Measurements from ENCODE around the gene PCDHB2.
"Not testable (repeated sequence)": the region's sequence is repeated elsewhere in the genome, so short reads cannot be mapped to it uniquely, and the experiment has no call there.

The PCDHB2 gene

GRCh38 chr5:141094481-141095262 is at the start of gene PCDHB2:
Gene PCDHB2, plus strand, starts transcription at chr5:141094615. Its CDS starts 176 bp downstream, at chr5:141094791.
- no peak for DNase-seq (ENCODE audit: low read depth in 2 of 2)

- DNase-seq (ENCODE audit: low read depth in 2 of 2), result no peak
Measured at GRCh38 chr5:141050622-141051520, 43.5 kb upstream of the PCDHB2 start, which contains the start of gene PCDHB1. Gene PCDHB1, plus strand, starts transcription at chr5:141051374. Its CDS starts 97 bp downstream, at chr5:141051471.

- DNase-seq (ENCODE audit: low read depth in 2 of 2), result no peak
Measured at GRCh38 chr5:141051521-141051866, 42.9 kb upstream of the PCDHB2 start.

GRCh38 chr5:141077826-141078225 is 16.6 kb upstream of the PCDHB2 start:
- DNase-seq (ENCODE audit: low read depth in 2 of 2), result no peak

GRCh38 chr5:141082228-141082627 is 12.2 kb upstream of the PCDHB2 start:
- DNase-seq (ENCODE audit: low read depth in 2 of 2), result no peak

GRCh38 chr5:141084487-141084989 is 9.9 kb upstream of the PCDHB2 start:
- DNase-seq (ENCODE audit: low read depth in 2 of 2), result no peak

- DNase-seq (ENCODE audit: low read depth in 2 of 2), result no peak
Measured at GRCh38 chr5:141095263-141095641, 837 bp downstream of the PCDHB2 start.

GRCh38 chr5:141096181-141096580 is 1.8 kb downstream of the PCDHB2 start:
- DNase-seq (ENCODE audit: low read depth in 2 of 2), result not testable (repeated sequence)

GRCh38 chr5:141096586-141096985 is 2.2 kb downstream of the PCDHB2 start:
- not testable (repeated sequence) for DNase-seq (ENCODE audit: low read depth in 2 of 2)

- no peak for DNase-seq (ENCODE audit: low read depth in 2 of 2)
Measured at GRCh38 chr5:141100243-141100805, 5.9 kb downstream of the PCDHB2 start, which contains the start of gene PCDHB3. Gene PCDHB3, plus strand, starts transcription at chr5:141100473. Its CDS starts 177 bp downstream, at chr5:141100650.

GRCh38 chr5:141101059-141101458 is 6.6 kb downstream of the PCDHB2 start:
- no peak for DNase-seq (ENCODE audit: low read depth in 2 of 2)

- not testable (repeated sequence) for DNase-seq (ENCODE audit: low read depth in 2 of 2)
Measured at GRCh38 chr5:141102070-141102469, 7.7 kb downstream of the PCDHB2 start.

- DNase-seq (ENCODE audit: low read depth in 2 of 2), result not testable (repeated sequence)
Measured at GRCh38 chr5:141102471-141102870, 8.1 kb downstream of the PCDHB2 start.

GRCh38 chr5:141105350-141105749 is 10.9 kb downstream of the PCDHB2 start:
- DNase-seq (ENCODE audit: low read depth in 2 of 2), result no peak

- DNase-seq (ENCODE audit: low read depth in 2 of 2), result no peak
Measured at GRCh38 chr5:141119250-141119649, 24.8 kb downstream of the PCDHB2 start.

- DNase-seq (ENCODE audit: low read depth in 2 of 2), result no peak
Measured at GRCh38 chr5:141121563-141121962, 27.1 kb downstream of the PCDHB2 start, which contains the start of gene PCDHB4. Gene PCDHB4, plus strand, starts transcription at chr5:141121818. Its CDS starts 181 bp downstream, at chr5:141121999.

GRCh38 chr5:141121985-141122384 is 27.6 kb downstream of the PCDHB2 start:
- no peak for DNase-seq (ENCODE audit: low read depth in 2 of 2)

- DNase-seq (ENCODE audit: low read depth in 2 of 2), result not testable (repeated sequence)
Measured at GRCh38 chr5:141123396-141124135, 29.2 kb downstream of the PCDHB2 start.

GRCh38 chr5:141127305-141127704 is 32.9 kb downstream of the PCDHB2 start:
- no peak for DNase-seq (ENCODE audit: low read depth in 2 of 2)

- no peak for DNase-seq (ENCODE audit: low read depth in 2 of 2)
Measured at GRCh38 chr5:141135030-141135717, 40.8 kb downstream of the PCDHB2 start, which contains the start of gene PCDHB5. Gene PCDHB5, plus strand, starts transcription at chr5:141135206. Its CDS starts 229 bp downstream, at chr5:141135435.

All from stimulated activated CD8-positive, alpha-beta memory T cell treated with anti-CD3 and anti-CD28 coated beads, Interleukin-7, amount 100 ng/mL, for 4 hours (primary cell).